ENCODE measurements around the gene PODXL2. TPM values are rescaled to one million over a fixed set of nuclear protein-coding genes. Genes with fewer than 3 reads are reported as not detected.
"Not testable (repeated sequence)": the region's sequence is repeated elsewhere in the genome, so short reads cannot be mapped to it uniquely, and the experiment has no call there.

Gene PODXL2
- total RNA-seq, 1 donor from 2014 or later: 14.5 TPM

DNA sequence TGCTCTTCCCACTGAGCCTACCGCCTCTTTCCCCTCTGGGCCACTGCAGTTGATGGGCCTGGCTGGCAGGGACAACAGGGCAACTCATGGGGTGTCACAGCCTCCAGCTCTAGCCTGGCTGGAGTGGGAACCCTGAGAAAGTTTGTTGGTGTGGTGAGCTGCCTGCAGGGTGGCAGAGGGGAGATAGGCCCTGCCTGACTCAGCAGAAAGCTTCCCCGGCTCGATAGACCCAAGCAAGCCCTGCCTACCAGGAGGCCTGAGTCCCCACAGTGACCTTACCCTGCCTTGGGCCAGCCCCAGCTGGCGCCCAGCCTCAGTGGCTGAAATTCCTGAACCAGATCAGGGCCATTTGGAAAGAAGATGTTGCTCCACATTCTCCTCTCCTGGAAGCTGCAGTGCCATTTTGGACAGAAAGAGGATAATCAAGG, 73.2 kb downstream of the PODXL2 start:
- H3K9me3 Mint-ChIP-seq (ENCODE audit: unreplicated experiment): peaks cover 10% of the 10 kb centered on the region
- no peaks in the 10 kb centered on the region for H3K79me2 ChIP-seq (ENCODE audit: insufficient read depth, low read length)
- H4K20me1 ChIP-seq (ENCODE audit: insufficient read depth, low read length): no peaks in the 10 kb centered on the region
- no peaks in the 10 kb centered on the region for H3K9me3 ChIP-seq (ENCODE audit: insufficient read depth, low read depth, low read length)
- peaks cover 19% of the 10 kb centered on the region for H3K36me3 Mint-ChIP-seq (ENCODE audit: low read depth, unreplicated experiment)
- H3K4me3 ChIP-seq (ENCODE audit: insufficient read depth, low read depth, low read length): no peak overlapping the region
- H3K4me2 ChIP-seq (ENCODE audit: low read length): no peak overlapping the region
- H3K27me3 ChIP-seq (ENCODE audit: insufficient read depth, low read length): no peaks in the 10 kb centered on the region
- H2AFZ ChIP-seq (ENCODE audit: low read depth, low read length): no peak overlapping the region
- H3K4me1 ChIP-seq (ENCODE audit: insufficient read depth, low read length): peaks cover 22% of the 10 kb centered on the region
- DNase-seq (ENCODE audit: low read depth): no peak
- H3K36me3 ChIP-seq (ENCODE audit: insufficient read depth, low read length): no peaks in the 10 kb centered on the region
- no peak for TF ChIP-seq EZH2 (IDR thresholded peaks at IDR 0.05; ENCODE audit: insufficient read depth, low read length)
- TF ChIP-seq, protein P1, sequence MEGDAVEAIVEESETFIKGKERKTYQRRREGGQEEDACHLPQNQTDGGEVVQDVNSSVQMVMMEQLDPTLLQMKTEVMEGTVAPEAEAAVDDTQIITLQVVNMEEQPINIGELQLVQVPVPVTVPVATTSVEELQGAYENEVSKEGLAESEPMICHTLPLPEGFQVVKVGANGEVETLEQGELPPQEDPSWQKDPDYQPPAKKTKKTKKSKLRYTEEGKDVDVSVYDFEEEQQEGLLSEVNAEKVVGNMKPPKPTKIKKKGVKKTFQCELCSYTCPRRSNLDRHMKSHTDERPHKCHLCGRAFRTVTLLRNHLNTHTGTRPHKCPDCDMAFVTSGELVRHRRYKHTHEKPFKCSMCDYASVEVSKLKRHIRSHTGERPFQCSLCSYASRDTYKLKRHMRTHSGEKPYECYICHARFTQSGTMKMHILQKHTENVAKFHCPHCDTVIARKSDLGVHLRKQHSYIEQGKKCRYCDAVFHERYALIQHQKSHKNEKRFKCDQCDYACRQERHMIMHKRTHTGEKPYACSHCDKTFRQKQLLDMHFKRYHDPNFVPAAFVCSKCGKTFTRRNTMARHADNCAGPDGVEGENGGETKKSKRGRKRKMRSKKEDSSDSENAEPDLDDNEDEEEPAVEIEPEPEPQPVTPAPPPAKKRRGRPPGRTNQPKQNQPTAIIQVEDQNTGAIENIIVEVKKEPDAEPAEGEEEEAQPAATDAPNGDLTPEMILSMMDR (IDR thresholded peaks at IDR 0.05; ENCODE audit: insufficient read depth, low read depth, low read length): no peak
- no peak for FAIRE-seq
- no peak overlapping the region for H3K9ac ChIP-seq (ENCODE audit: low read length)
- H3K27ac Mint-ChIP-seq (ENCODE audit: unreplicated experiment): no peak overlapping the region
- H3K27ac ChIP-seq (ENCODE audit: low read depth, low read length): no peak overlapping the region
- H3K4me1 Mint-ChIP-seq (ENCODE audit: low read depth, unreplicated experiment): peaks cover 6% of the 10 kb centered on the region
- no peak overlapping the region for H3K4me3 Mint-ChIP-seq (ENCODE audit: unreplicated experiment)
- H3K27me3 Mint-ChIP-seq (ENCODE audit: low read depth, unreplicated experiment): no peaks in the 10 kb centered on the region

DNA sequence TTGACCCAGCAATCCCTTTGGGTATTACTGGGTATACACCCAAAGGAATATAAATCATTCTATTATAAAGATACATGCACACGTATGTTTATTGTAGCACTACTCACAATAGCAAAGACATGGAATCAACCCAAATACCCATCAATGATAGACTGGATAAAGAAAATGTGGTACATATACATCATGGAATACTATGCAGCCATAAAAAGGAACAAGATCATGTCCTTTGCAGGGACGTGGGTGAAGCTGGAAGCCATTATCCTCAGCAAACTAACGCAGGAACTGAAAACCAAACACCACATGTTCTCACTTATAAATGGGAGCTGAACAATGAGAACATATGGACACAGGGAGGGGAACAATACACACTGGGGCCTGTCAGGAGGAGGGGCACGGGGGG, 75.9 kb downstream of the PODXL2 start:
- peaks cover 18% of the 10 kb centered on the region for H3K36me3 Mint-ChIP-seq (ENCODE audit: low read depth, unreplicated experiment)
- H3K9ac ChIP-seq (ENCODE audit: low read length); H3K9me3 Mint-ChIP-seq (ENCODE audit: unreplicated experiment); H3K27ac ChIP-seq (ENCODE audit: low read depth, low read length); H3K79me2 ChIP-seq (ENCODE audit: insufficient read depth, low read length); H3K9me3 ChIP-seq (ENCODE audit: insufficient read depth, low read depth, low read length); FAIRE-seq; DNase-seq (ENCODE audit: low read depth); H4K20me1 ChIP-seq (ENCODE audit: insufficient read depth, low read length); H3K4me1 ChIP-seq (ENCODE audit: insufficient read depth, low read length); H3K4me2 ChIP-seq (ENCODE audit: low read length); H3K4me1 Mint-ChIP-seq (ENCODE audit: low read depth, unreplicated experiment); H3K36me3 ChIP-seq (ENCODE audit: insufficient read depth, low read length); H2AFZ ChIP-seq (ENCODE audit: low read depth, low read length); H3K4me3 Mint-ChIP-seq (ENCODE audit: unreplicated experiment); H3K27ac Mint-ChIP-seq (ENCODE audit: unreplicated experiment); H3K27me3 ChIP-seq (ENCODE audit: insufficient read depth, low read length); H3K4me3 ChIP-seq (ENCODE audit: insufficient read depth, low read depth, low read length); H3K27me3 Mint-ChIP-seq (ENCODE audit: low read depth, unreplicated experiment): not testable (repeated sequence)

DNA sequence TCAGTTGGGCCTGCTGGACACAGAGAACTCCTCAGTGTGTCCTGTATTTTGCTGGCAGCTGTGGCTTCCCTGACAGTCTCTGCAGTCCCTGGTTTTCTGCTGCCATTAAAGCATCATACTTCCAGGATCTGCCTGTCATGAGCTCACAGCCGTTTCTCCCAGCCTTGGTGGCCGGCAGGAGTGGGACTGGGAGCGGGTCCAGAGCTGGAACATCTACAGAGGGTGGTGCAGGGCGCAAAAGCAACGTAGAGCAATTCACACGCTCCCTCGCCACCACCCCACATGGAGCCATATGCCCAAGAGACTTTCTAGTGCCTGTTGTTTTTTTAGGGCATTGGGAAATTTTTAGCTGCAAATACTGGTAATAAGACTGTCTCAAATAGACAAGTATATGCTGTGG, 77.3 kb downstream of the PODXL2 start:
- no peaks in the 10 kb centered on the region for H3K36me3 ChIP-seq (ENCODE audit: insufficient read depth, low read length)
- no peaks in the 10 kb centered on the region for H4K20me1 ChIP-seq (ENCODE audit: insufficient read depth, low read length)
- H3K4me3 ChIP-seq (ENCODE audit: insufficient read depth, low read depth, low read length): no peak overlapping the region
- no peak overlapping the region for H3K27ac Mint-ChIP-seq (ENCODE audit: unreplicated experiment)
- H3K4me1 Mint-ChIP-seq (ENCODE audit: low read depth, unreplicated experiment): peaks cover 4% of the 10 kb centered on the region
- peaks cover 10% of the 10 kb centered on the region for H3K9me3 Mint-ChIP-seq (ENCODE audit: unreplicated experiment)
- peaks cover 10% of the 10 kb centered on the region for H3K4me1 ChIP-seq (ENCODE audit: insufficient read depth, low read length)
- no peak for TF ChIP-seq EZH2 (IDR thresholded peaks at IDR 0.05; ENCODE audit: insufficient read depth, low read length)
- TF ChIP-seq, protein P1 (IDR thresholded peaks at IDR 0.05; ENCODE audit: insufficient read depth, low read depth, low read length): no peak
- DNase-seq (ENCODE audit: low read depth) (no peak), FAIRE-seq (no peak)
- H3K9ac ChIP-seq (ENCODE audit: low read length): no peak overlapping the region
- H3K79me2 ChIP-seq (ENCODE audit: insufficient read depth, low read length): no peaks in the 10 kb centered on the region
- H3K4me2 ChIP-seq (ENCODE audit: low read length): no peak overlapping the region
- no peak overlapping the region for H3K4me3 Mint-ChIP-seq (ENCODE audit: unreplicated experiment)
- H3K27me3 Mint-ChIP-seq (ENCODE audit: low read depth, unreplicated experiment): peaks cover 5% of the 10 kb centered on the region
- H3K27me3 ChIP-seq (ENCODE audit: insufficient read depth, low read length): no peaks in the 10 kb centered on the region
- no peaks in the 10 kb centered on the region for H3K9me3 ChIP-seq (ENCODE audit: insufficient read depth, low read depth, low read length)
- no peak overlapping the region for H3K27ac ChIP-seq (ENCODE audit: low read depth, low read length)
- H3K36me3 Mint-ChIP-seq (ENCODE audit: low read depth, unreplicated experiment): peaks cover 16% of the 10 kb centered on the region
- H2AFZ ChIP-seq (ENCODE audit: low read depth, low read length): no peak overlapping the region

Measured in astrocyte (in vitro differentiated cells and primary cell).